Stimulated activated CD8-positive, alpha-beta memory T cell treated with anti-CD3 and anti-CD28 coated beads, Interleukin-15, amount 100 ng/mL, for 4 hours (primary cell): ENCODE results near the gene RAD9A.
A peak's percentile ranks its signal among the peaks of the same experiment; 100 is the strongest.

Source experiments
- DNase-seq, 2 donors: peaks; one replicate each; pipeline ENCODE4 v3.0.0-alpha.2; 2020; ENCODE audit warnings: low read depth in 2 of 2

RAD9A gene

DNA sequence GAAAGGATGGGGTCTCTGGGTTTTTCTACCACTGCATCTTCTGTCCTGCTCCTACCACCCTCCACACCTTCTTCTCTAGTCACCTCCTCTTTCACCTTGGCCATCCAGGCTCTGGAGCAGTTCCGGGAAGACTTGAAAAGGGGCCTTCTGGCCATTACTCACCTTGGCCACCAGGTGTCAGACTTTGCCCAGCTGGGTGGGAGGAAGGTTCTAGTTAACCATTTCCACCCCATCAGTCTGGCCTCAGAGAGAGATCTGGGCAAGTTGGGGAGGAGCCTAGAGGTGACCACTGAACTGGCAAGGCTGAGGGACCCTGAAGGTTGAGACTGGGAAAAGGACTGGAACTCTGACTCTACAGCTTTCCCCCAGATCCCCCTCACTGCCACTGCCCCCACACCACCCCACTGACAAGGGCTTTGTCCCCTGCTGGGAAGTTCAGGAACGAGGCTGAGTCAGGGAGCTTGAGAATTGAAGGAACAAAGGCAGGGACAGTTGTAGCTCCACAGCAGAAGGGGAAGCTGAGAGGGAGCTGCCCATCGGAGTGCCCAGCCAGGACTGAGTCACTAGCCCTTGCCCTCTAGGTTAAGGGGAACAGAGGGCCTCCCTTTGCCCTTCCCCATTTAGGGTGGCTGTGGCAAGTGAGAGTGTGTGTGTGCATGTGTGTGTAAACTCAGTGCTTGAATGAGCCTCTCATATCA, 34.8 kb upstream of the RAD9A start:
- no peak for DNase-seq

DNA sequence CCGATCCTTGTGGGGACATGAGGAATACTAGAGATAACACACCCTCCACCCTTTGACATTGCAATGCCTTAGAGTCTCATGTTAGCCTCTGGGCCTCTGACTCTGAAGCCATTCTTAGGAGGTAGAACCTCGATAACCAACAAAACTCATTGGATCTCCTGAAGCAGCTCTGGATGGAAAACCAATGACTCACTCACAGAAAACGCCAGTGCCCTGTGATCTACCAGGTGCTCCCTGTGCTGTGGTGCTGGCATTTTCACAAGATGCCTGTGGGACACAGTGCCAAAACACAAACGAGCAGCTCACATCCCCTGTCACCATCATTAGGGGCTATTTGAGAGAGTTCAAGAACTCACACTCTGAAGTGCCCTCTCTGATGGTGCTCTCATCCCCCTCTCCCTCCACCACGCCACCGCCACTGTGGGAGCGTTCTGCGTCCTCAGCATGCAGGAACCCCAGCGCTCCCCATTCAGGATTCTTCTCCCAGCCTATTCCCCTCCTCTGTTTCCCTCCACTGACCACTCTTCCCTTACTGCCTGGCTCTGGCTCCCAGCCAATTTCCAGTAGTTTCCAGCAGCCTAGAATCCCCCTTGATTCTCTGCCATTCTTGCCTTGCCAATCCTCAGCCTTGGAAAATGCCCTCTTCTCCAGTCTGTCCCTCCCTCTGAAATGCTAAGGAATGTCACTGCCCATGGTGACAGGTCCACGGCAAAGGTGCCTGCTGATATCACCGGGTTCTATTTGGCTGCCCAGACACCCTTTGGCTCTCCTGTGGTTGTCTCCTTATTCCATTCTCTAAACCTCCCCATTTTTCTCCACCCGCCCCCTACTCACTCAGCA, 33.7 kb upstream of the RAD9A start:
- DNase-seq: no peak

DNA sequence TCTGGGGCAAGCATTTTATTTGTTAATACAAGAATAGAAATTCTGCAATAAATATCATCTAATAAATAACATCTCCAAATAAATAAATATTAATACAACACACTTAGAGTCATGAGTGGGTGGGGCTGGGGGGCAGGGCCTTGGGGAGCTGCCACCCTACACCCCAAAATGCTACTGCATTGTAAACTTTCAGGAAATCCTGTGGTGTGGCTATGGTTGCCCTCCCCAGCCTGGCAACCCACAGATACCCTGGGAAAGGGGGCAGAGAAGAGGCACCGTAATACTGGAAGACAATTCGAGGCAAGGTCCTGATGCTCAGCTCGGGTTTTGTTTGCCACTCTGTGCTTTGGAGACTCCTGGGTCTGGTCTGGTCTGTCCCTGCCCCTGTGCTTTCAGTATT, 27.6 kb upstream of the RAD9A start:
- DNase-seq: no peak

DNA sequence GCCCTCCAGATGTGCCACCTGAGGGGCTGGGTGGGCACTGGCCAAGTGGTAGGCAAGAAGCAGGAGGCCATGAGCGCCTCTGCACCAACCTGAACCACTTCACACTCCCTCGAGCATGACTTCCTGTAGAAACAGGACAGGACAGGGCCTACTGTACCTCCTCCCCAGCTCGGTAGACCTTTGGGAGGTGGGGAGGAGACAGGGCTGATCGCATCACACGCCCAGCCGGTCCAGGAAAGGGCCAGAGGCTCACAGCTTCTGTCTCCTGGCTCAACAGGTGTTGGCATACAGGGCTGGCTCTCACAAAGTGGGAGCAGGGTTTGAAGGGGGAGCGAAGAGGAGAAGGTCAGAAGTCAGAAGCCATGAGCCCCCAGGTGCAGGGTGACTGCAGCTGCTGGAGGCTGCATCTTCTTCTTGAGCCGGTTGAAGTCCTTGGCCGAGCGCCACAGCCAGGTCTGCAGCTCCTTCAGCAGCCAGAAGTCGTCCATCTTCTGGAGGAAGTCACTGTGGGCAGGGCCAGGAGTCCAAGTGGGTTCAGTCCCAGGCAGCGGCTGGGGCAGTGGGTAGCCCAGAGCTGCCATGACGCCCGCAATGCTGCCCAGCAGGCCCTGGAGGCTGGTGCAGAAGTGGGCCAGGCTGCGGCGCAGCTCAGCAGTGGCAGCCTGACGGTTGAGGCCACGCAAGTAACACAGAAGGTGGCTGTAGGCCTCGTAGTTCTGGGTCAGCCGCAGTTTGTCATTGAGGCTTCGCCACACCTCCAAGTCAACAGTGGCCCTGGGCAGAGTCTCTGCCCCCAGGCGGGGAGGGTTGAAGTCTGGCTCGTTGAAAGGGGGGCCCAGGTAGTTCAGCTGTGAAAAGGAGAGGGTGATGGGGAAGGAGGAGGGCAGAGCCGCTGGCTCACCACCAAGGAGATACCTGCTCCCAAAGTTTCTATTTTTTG, 26.7 kb upstream of the RAD9A start:
- DNase-seq: no peak

GRCh38 chr11:67365736-67366444, 25.9 kb upstream of the RAD9A start:
- DNase-seq: no peak

DNA sequence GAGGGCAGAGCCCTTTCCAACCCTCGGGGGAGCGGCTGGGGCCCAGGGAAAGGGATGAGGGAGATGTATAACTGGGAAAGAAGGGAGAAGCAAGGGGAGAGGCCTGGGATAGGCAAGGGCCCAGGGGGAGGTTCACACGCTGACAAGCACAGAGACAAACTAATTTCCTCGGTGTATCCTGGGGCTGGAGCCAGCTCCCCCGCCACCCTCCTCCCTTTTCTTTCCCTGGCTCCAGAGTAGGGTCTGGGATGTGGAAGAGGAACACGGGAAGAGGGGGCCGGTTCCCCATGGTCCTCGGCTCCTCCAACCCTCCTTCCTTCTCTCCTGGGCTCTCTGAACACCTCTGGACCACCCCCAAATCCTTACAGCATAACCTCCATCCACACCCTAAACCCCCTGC, 25.2 kb upstream of the RAD9A start:
- no peak for DNase-seq

GRCh38 chr11:67366961-67367760, 24.6 kb upstream of the RAD9A start:
- no peak for DNase-seq

- no peak for DNase-seq
These were observed 24.0 kb upstream of the RAD9A start for GRCh38 chr11:67367761-67368227.

- DNase-seq: no peak
These were observed 23.2 kb upstream of the RAD9A start for GRCh38 chr11:67368621-67369020.

GRCh38 chr11:67369275-67369674, 22.5 kb upstream of the RAD9A start:
- DNase-seq: no peak

- DNase-seq: no peak
These were observed 21.9 kb upstream of the RAD9A start for GRCh38 chr11:67369801-67370284.

DNA sequence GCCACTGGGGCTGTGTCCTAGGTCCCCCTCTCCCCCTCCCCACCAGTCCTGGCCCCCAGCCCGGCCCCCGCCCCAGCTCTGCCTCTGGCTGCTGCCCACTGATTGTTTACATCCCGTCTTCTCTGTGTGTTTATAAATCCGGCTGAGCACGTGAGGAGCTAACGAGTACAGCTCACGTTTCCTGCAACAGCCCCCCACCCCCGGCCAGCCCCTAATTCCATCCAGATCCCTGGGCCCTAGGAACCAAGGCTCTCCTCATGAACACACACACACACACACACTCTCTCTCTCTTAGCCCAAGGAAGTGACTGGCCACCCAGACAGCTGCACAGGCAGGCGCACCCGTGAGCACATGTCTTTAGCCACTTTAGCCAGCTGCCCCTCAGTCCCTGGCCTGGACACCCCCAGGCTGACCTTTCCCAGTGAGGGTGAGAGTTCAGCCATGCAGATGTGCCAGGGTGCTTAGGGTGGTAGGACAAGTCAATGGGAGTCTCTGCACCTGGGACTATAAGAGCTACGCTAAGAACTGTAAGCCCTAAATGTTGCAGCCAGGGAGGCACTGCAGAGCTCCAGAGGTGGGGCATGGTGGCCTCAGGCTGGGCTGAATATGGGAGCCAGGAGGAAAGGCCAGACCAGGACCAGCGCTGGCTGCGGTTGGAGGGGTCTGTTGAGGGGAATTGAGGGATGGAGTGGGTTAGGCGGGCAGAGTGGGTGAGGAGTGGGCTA, 21.3 kb upstream of the RAD9A start:
- no peak for DNase-seq

DNA sequence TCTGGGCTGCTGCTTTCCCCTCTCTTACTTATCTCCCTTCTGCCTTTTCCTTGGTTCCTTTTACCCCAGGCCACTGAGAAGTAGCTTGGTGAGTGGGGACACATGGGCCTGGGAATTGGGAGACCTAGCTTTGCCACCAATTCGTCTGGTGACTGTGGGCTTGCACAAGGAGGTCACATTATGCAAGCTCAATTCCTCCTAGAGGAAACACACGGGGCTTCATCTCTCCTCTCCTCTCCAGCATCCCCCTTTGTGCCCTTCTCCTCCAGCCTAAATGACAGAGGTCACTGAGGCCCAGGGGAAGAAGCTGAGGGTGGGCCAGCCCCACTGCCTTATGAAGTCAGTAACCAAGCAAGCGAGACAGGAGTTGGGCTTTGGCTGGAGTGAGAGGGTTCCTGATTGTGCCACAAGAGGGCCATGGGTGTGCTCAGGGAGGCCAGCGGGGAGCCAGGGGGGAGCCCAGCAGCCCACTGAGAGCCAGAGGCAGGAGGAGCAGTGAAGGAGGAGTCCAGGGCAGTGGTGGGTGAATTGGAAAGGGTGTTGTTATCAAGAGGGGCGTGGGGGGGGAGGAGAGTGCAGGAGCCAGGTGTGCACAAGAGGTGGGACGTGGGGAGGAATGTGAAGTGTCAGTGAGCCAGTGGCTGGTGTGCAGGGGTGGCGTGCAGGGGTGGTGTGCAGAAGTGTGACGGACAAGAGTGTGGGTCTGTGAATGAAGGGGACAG, 20.4 kb upstream of the RAD9A start:
- no peak for DNase-seq

GRCh38 chr11:67371911-67372320, 19.9 kb upstream of the RAD9A start:
- DNase-seq: no peak

DNA sequence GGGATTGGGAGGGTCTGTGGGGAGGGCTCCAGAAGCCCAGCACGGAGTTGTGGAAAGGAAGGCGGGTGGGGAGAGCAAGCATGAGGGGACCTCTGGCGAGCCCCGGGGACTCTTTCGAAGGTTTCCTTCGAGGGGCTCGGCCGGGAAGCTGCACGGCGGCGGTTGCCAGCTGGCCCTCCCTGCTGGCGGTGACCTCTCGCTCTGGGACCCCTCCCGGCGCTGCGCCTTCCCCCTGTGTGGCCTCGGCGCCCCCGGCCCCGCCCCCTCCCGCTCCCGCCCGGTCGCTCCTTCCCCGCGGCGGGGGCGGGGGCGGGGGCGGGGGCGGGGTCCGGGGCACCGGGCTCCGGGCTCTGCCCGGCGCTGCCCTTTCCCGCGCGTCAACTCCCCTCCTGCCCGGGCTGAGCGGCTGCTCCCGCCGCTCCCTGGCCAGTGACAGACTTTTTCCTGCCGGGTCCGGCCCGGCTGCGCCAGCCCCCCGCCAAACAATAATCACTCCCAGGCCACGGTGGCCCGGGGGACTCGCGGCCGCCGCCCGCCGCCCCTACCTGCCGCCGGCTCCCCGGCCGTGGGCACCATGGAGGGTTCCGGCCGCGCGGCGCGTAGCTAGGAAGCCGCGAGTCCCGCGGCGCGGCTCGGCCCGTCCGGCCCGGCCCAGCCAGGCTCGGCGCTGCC, 19.3 kb upstream of the RAD9A start:
- no peak for DNase-seq

DNA sequence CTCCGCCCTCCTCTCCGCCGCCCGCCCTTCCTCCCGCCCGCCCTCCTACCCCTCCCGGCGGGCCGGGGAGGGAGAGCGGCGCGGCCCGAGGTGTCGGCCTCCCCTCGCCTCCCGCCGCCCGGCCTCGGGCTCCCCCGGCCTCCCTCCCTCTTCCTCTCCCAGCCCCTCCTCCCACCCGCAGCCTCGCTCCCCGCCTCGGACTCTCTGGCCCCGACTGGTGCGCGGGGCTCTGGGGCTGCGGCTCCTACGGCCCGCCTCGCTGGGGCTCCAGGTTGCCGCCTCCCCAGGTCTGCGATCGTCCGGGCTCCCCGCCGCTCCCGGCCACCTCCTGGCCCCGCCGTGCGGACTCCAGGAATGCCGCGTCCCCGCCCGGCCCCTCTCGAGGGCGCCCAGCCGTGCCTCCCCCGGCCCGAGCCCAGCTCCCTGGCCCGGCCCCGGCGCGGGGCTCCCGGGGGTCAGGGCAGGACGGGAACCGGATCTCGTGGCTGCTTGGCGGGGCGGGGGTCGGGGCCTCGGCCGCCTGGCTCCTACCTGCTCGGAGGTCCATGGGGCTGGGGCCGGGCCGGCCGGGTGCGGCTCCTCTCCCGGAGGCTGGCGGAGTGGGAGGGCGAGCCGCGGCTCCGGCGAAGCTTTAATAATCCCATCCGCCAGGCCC, 18.7 kb upstream of the RAD9A start, which contains the start of gene CLCF1:
Gene CLCF1 (minus strand): TSS at position 606 of the 655 bp plus-strand sequence. CDS start 59 bp downstream, at position 547.
- no peak for DNase-seq

- peak; percentile 64 to 68 for DNase-seq
These were observed 17.9 kb upstream of the RAD9A start for GRCh38 chr11:67373648-67374570.
